Fibroblast of lung (primary cell): Measurements from ENCODE around the gene MIEF1. TPM values are rescaled to one million over a fixed set of nuclear protein-coding genes. Genes with fewer than 3 reads are reported as not detected.

Experiments
- DNase-seq, 2 donors: peaks; one replicate each; pipeline versions ENCODE4 v3.0.0 to v3.0.0-alpha.2; 2010; ENCODE audit warnings: low read depth in 2 of 2
- H2AFZ ChIP-seq: 2 replicates; pipeline ENCODE4 v1.5.1; 2012; ENCODE audit warnings: low read length, control low read depth, inconsistent platforms
- H3K27ac ChIP-seq: 2 replicates; pipeline ENCODE4 v1.5.1; 2011; ENCODE audit warnings: low read length, control low read depth; ENCODE audit not compliant: insufficient read depth
- H3K27me3 ChIP-seq: 2 replicates; pipeline ENCODE4 v1.5.1; 2011; ENCODE audit warnings: mild to moderate bottlenecking, low read length; ENCODE audit not compliant: control insufficient read depth, insufficient read depth
- H3K36me3 ChIP-seq: 2 replicates; pipeline ENCODE4 v1.5.1; 2011; ENCODE audit warnings: low read length; ENCODE audit not compliant: control insufficient read depth, insufficient read depth
- H3K4me1 ChIP-seq: 2 replicates; pipeline ENCODE4 v1.5.1; 2011; ENCODE audit warnings: low read length; ENCODE audit not compliant: control insufficient read depth, insufficient read depth; ENCODE audit errors: extremely low read depth
- H3K4me2 ChIP-seq: 2 replicates; pipeline ENCODE4 v1.5.1; 2011; ENCODE audit warnings: low read length, control low read depth; ENCODE audit not compliant: insufficient read depth; ENCODE audit errors: extremely low read depth
- H3K4me3 ChIP-seq, 4 experiments: fragments of 200-600 bp in 1 of 4; sonication (generic) in 1 of 4; replicated peaks in 1 of 4; 2 replicates each; pipeline ENCODE4 v1.5.1; 2011 to 2016; ENCODE audit warnings: low read length in 4 of 4, low read depth in 3 of 4, mild to moderate bottlenecking in 3 of 4, control low read depth in 2 of 4, inconsistent platforms in 1 of 4, mixed read lengths in 1 of 4; ENCODE audit not compliant: insufficient read depth in 1 of 4; ENCODE audit errors: control extremely low read depth in 1 of 4
- H3K79me2 ChIP-seq: 2 replicates; pipeline ENCODE4 v1.5.1; 2012; ENCODE audit warnings: mild to moderate bottlenecking, low read length, inconsistent platforms; ENCODE audit not compliant: control insufficient read depth, insufficient read depth
- H3K9ac ChIP-seq: 2 replicates; pipeline ENCODE4 v1.5.1; 2011; ENCODE audit warnings: mild to moderate bottlenecking, low read length, control low read depth; ENCODE audit not compliant: insufficient read depth
- H3K9me3 ChIP-seq: 2 replicates; pipeline ENCODE4 v1.5.1; 2012; ENCODE audit warnings: low read depth, low read length; ENCODE audit not compliant: control insufficient read depth, insufficient read depth
- H4K20me1 ChIP-seq: 2 replicates; pipeline ENCODE4 v1.5.1; 2011; ENCODE audit warnings: low read length; ENCODE audit not compliant: control insufficient read depth, insufficient read depth; ENCODE audit errors: extremely low read depth
- EZH2 ChIP-seq: IDR thresholded peaks from 2 replicates; pipeline ENCODE4 v1.5.1; 2012; ENCODE audit warnings: low read length, control low read depth, mild to moderate bottlenecking; ENCODE audit errors: missing control alignments
- polyA plus RNA-seq, 2 donors: library from polyadenylated mRNA; depleted of rRNA in 1 of 2; stranded (reverse) in 1 of 2; unstranded in 1 of 2; fragments of >200 nt; gene quantifications; 2 replicates each; pipeline ENCODE4 v1.2.1, GENCODE V29; 2011 to 2012; ENCODE audit warnings: missing spikeins in 1 of 2
- total RNA-seq: library from RNA; depleted of rRNA; stranded (reverse); fragments of >200 nt; gene quantifications from 2 replicates; pipeline ENCODE4 v1.2.1, GENCODE V29; 2014
- TF ChIP-seq, protein P1 (sequence below), 2 donors: IDR thresholded peaks in 1 of 2; conservative IDR thresholded peaks in 1 of 2; 1 replicate in 1 of 2; 2 replicates in 1 of 2; pipeline ENCODE4 v1.5.1; 2011 to 2012; ENCODE audit warnings: low read length in 2 of 2, control low read depth in 1 of 2, inconsistent platforms in 1 of 2, low read depth in 1 of 2, mild to moderate bottlenecking in 1 of 2

Gene MIEF1
- total and polyA plus RNA-seq, 2 donors (not counting 1 experiment from before 2014, with no cell fraction given), result 16.8 to 19.0 TPM

DNA sequence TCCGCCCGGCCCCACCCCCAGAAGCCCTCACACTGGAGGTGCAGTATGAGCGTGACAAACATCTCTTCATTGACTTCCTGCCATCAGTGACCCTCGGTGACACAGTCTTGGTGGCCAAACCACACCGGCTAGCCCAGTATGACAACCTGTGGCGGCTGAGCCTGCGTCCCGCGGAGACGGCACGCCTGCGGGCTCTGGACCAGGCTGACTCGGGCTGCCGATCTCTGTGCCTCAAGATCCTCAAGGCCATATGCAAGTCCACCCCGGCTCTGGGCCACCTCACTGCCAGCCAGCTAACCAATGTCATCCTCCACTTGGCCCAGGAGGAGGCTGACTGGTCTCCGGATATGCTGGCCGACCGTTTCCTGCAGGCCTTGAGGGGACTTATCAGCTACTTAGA is 11.7 kb downstream of the MIEF1 start:
- H2AFZ ChIP-seq, result no peak overlapping the region
- H4K20me1 ChIP-seq, result no peaks in the 10 kb centered on the region
- DNase-seq, result no peak
- no peak overlapping the region for H3K27ac ChIP-seq
- no peak overlapping the region for H3K4me3 ChIP-seq
- H3K36me3 ChIP-seq, result peaks cover 24% of the 10 kb centered on the region
- peaks cover 3% of the 10 kb centered on the region for H3K4me1 ChIP-seq
- H3K9me3 ChIP-seq, result no peaks in the 10 kb centered on the region
- H3K4me2 ChIP-seq, result no peak overlapping the region
- no peaks in the 10 kb centered on the region for H3K27me3 ChIP-seq
- no peak overlapping the region for H3K9ac ChIP-seq
- no peak for TF ChIP-seq EZH2
- TF ChIP-seq, protein P1, sequence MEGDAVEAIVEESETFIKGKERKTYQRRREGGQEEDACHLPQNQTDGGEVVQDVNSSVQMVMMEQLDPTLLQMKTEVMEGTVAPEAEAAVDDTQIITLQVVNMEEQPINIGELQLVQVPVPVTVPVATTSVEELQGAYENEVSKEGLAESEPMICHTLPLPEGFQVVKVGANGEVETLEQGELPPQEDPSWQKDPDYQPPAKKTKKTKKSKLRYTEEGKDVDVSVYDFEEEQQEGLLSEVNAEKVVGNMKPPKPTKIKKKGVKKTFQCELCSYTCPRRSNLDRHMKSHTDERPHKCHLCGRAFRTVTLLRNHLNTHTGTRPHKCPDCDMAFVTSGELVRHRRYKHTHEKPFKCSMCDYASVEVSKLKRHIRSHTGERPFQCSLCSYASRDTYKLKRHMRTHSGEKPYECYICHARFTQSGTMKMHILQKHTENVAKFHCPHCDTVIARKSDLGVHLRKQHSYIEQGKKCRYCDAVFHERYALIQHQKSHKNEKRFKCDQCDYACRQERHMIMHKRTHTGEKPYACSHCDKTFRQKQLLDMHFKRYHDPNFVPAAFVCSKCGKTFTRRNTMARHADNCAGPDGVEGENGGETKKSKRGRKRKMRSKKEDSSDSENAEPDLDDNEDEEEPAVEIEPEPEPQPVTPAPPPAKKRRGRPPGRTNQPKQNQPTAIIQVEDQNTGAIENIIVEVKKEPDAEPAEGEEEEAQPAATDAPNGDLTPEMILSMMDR (conservative IDR thresholded peaks at IDR 0.05 in 1 of 2, IDR thresholded peaks at IDR 0.05 in 1 of 2; ENCODE audit: low read depth in 1 of 2, low read length in 2 of 2), result no peak
- peaks cover 11% of the 10 kb centered on the region for H3K79me2 ChIP-seq

DNA sequence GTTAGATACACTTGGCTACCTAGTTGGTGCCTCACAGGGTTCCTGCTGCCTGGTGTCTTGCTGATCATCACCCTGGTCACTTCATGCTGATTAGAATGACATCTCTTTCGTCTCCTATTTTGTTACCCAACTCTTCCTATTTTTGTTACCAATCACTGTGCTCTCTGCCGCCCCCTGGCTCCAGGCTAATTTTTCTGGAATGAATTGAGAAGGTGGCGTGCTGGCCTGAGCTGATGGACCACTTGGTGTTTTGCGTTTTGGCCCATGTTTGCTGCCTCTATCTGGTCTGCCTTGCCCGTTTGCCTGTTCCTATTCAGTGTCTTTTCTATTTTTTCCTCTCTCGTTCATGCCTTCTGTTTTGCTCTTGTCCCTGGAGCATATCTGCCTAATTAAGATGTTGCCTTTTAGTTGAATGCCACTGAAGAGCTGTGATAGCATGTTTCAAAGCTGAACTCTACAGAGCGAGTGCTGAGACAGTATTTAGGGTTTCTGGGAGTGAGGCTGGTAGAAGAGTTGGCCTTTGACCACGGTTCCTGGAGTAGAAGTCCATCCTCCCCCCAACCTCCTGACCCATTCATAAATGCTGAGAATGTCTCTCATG is 12.4 kb downstream of the MIEF1 start:
- peaks cover 24% of the 10 kb centered on the region for H3K36me3 ChIP-seq
- H3K79me2 ChIP-seq, result peaks cover 7% of the 10 kb centered on the region
- no peaks in the 10 kb centered on the region for H3K9me3 ChIP-seq

DNA sequence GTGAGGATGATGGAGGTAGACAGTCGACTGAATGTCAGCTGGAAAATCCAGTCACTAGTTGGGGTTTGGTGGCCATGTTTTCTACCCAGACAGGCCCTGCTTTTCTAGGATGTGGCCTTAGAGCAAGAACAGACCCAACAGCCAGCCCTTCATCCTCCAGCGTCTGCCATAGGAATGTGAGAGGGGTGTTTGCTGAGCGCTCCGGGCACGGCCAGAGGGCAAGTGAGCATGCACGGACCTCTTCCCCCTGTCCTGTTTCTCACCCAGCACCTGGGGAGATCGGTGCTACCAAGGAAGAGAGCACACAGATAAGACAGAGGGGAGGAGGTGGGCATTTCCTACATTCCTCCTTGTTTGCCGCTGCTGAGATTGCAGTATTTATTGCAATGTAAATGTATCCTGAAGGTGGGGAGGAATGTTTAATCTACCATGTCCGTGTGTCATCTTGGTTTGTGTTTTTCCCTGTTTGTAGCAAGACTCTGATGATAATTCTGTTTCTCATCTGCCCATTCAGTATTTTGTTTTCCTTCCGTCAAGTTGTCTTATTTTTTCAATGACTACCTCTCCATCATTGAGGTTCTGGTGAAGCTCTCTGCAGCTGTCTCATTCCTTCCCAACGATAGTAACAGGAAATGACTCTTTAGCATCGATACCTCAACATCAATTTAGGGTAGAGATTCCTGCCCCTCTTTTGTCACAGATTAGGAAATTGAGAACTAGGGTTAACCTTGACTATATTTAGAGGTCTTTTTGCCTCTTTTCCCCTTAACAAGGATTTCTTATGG is 13.4 kb downstream of the MIEF1 start:
- H3K4me1 ChIP-seq, result peaks cover 5% of the 10 kb centered on the region
- peaks cover 24% of the 10 kb centered on the region for H3K36me3 ChIP-seq
- no peaks in the 10 kb centered on the region for H3K9me3 ChIP-seq
- no peak overlapping the region for H3K4me3 ChIP-seq
- no peak overlapping the region for H3K4me2 ChIP-seq
- H3K27ac ChIP-seq, result no peak overlapping the region
- DNase-seq, result no peak
- TF ChIP-seq, protein P1 (conservative IDR thresholded peaks at IDR 0.05 in 1 of 2, IDR thresholded peaks at IDR 0.05 in 1 of 2; ENCODE audit: low read depth in 1 of 2, low read length in 2 of 2), result no peak
- TF ChIP-seq EZH2, result no peak
- no peak overlapping the region for H2AFZ ChIP-seq
- no peaks in the 10 kb centered on the region for H4K20me1 ChIP-seq
- no peaks in the 10 kb centered on the region for H3K27me3 ChIP-seq
- no peak overlapping the region for H3K9ac ChIP-seq
- peaks cover 6% of the 10 kb centered on the region for H3K79me2 ChIP-seq

More for the DNA sequence above, 12.4 kb downstream of the MIEF1 start:
- no peak overlapping the region for H3K4me3 ChIP-seq
- TF ChIP-seq, protein P1 (conservative IDR thresholded peaks at IDR 0.05 in 1 of 2, IDR thresholded peaks at IDR 0.05 in 1 of 2; ENCODE audit: low read depth in 1 of 2, low read length in 2 of 2), result peak; percentile 68 to 81
- no peak for TF ChIP-seq EZH2
- H3K4me2 ChIP-seq, result no peak overlapping the region
- H3K4me1 ChIP-seq, result peaks cover 5% of the 10 kb centered on the region
- no peak overlapping the region for H2AFZ ChIP-seq
- no peak overlapping the region for H3K27ac ChIP-seq
- no peaks in the 10 kb centered on the region for H3K27me3 ChIP-seq
- H3K9ac ChIP-seq, result no peak overlapping the region
- DNase-seq, result no peak
- H4K20me1 ChIP-seq, result no peaks in the 10 kb centered on the region
